DOHH2 (cell line): ENCODE measurements around the gene TAS1R2.

Source experiments
- H3F3A ChIP-seq: fragments of 200-600 bp; sonication (generic), shearing (Covaris generic); 2 replicates; pipeline ENCODE4 v1.6.0; 2016; ENCODE audit warnings: antibody characterized with exemption, mild to moderate bottlenecking; ENCODE audit not compliant: control insufficient read depth, insufficient read depth
- H3K27ac ChIP-seq: fragments of 200-600 bp; sonication (generic); 2 replicates; pipeline ENCODE4 v1.5.1; 2014; ENCODE audit warnings: low read depth, mild to moderate bottlenecking, low read length, moderate library complexity
- H3K27me3 ChIP-seq: fragments of 200-600 bp; sonication (generic); 2 replicates; pipeline ENCODE4 v1.6.1; 2014; ENCODE audit warnings: mild to moderate bottlenecking, low read length, mixed read lengths; ENCODE audit not compliant: control insufficient read depth
- H3K36me3 ChIP-seq: fragments of 200-600 bp; sonication (generic); 2 replicates; pipeline ENCODE4 v1.6.1; 2014; ENCODE audit warnings: mild to moderate bottlenecking, low read length, moderate library complexity, mixed read lengths; ENCODE audit not compliant: control insufficient read depth
- H3K4me1 ChIP-seq: fragments of 200-600 bp; sonication (generic); 2 replicates; pipeline ENCODE4 v1.6.1; 2014; ENCODE audit warnings: mild to moderate bottlenecking, low read length, mixed read lengths; ENCODE audit not compliant: control insufficient read depth
- H3K4me2 ChIP-seq: fragments of 200-600 bp; sonication (generic); 2 replicates; pipeline ENCODE4 v1.6.0; 2014; ENCODE audit warnings: mild to moderate bottlenecking, low read length, moderate library complexity
- H3K4me3 ChIP-seq: fragments of 200-600 bp; sonication (generic); 2 replicates; pipeline ENCODE4 v1.5.1; 2014; ENCODE audit warnings: mild to moderate bottlenecking, low read length, mixed read lengths
- H3K79me2 ChIP-seq: fragments of 200-600 bp; sonication (generic); 2 replicates; pipeline ENCODE4 v1.6.1; 2014; ENCODE audit warnings: mild to moderate bottlenecking, low read length, mixed read lengths; ENCODE audit not compliant: control insufficient read depth
- H3K9me2 ChIP-seq: fragments of 200-600 bp; sonication (generic); replicated peaks from 2 replicates; pipeline ENCODE4 v1.6.1; 2014; ENCODE audit warnings: mild to moderate bottlenecking, low read length, mixed read lengths; ENCODE audit not compliant: control insufficient read depth
- H3K9me3 ChIP-seq: fragments of 200-600 bp; sonication (generic); 2 replicates; pipeline ENCODE4 v1.6.1; 2014; ENCODE audit warnings: antibody characterized with exemption, low read length, mixed read lengths; ENCODE audit not compliant: control insufficient read depth, insufficient read depth
- H4K20me1 ChIP-seq: fragments of 200-600 bp; sonication (generic); 2 replicates; pipeline ENCODE4 v1.6.0; 2014; ENCODE audit warnings: low read depth, mild to moderate bottlenecking, antibody characterized with exemption, low read length, moderate library complexity; ENCODE audit not compliant: control insufficient read depth, insufficient read depth
- CTCF ChIP-seq: fragments of 200-600 bp; sonication (generic); IDR thresholded peaks from one replicate; pipeline ENCODE4 v1.5.1; 2014; ENCODE audit warnings: antibody characterized with exemption, mild to moderate bottlenecking, low read depth, low read length; ENCODE audit not compliant: poor library complexity, severe bottlenecking
- EZH2phosphoT487 ChIP-seq: fragments of 200-600 bp; sonication (generic); IDR thresholded peaks from 2 replicates; pipeline ENCODE4 v1.6.1; 2017; ENCODE audit warnings: borderline replicate concordance, mild to moderate bottlenecking, antibody characterized with exemption, low read length, moderate library complexity, mixed read lengths

Gene TAS1R2

GRCh38 chr1:18868354-18868753 lies 8.9 kb upstream of the TAS1R2 start:
- H3K79me2 ChIP-seq, result no peaks in the 10 kb centered on the region
- no peak overlapping the region for H3K27ac ChIP-seq
- no peaks in the 10 kb centered on the region for H3K27me3 ChIP-seq
- H3K4me2 ChIP-seq, result no peak overlapping the region
- TF ChIP-seq EZH2phosphoT487 (no peak), CTCF (no peak)
- H4K20me1 ChIP-seq, result no peaks in the 10 kb centered on the region
- H3K36me3 ChIP-seq, result no peaks in the 10 kb centered on the region
- H3K9me2 ChIP-seq, result no peaks in the 10 kb centered on the region
- H3F3A ChIP-seq, result no peaks in the 10 kb centered on the region
- no peak overlapping the region for H3K4me3 ChIP-seq
- no peaks in the 10 kb centered on the region for H3K9me3 ChIP-seq
- no peaks in the 10 kb centered on the region; the same call in 1 of the 2 replicates for H3K4me1 ChIP-seq

- H4K20me1 ChIP-seq, result no peaks in the 10 kb centered on the region
- no peaks in the 10 kb centered on the region for H3K79me2 ChIP-seq
- H3K4me3 ChIP-seq, result no peak overlapping the region
- no peak for TF ChIP-seq EZH2phosphoT487
- TF ChIP-seq CTCF, result no peak
- no peaks in the 10 kb centered on the region for H3K9me2 ChIP-seq
- no peaks in the 10 kb centered on the region; the same call in 1 of the 2 replicates for H3K4me1 ChIP-seq
- no peaks in the 10 kb centered on the region for H3F3A ChIP-seq
- H3K36me3 ChIP-seq, result no peaks in the 10 kb centered on the region
- no peaks in the 10 kb centered on the region for H3K9me3 ChIP-seq
- H3K27ac ChIP-seq, result no peak overlapping the region
- no peak overlapping the region for H3K4me2 ChIP-seq
- no peaks in the 10 kb centered on the region for H3K27me3 ChIP-seq
Observed at GRCh38 chr1:18866846-18867245, 7.4 kb upstream of the TAS1R2 start.

- Histone ChIP-seq H3K27me3 (no peaks in the 10 kb centered on the region), H3K36me3 (no peaks in the 10 kb centered on the region), H3K9me3 (no peaks in the 10 kb centered on the region), H3K4me1 (no peaks in the 10 kb centered on the region; the same call in 1 of the 2 replicates), H3K4me3 (no peak overlapping the region), H3K4me2 (no peak overlapping the region), H3K79me2 (no peaks in the 10 kb centered on the region), H3K9me2 (no peaks in the 10 kb centered on the region), H3K27ac (no peak overlapping the region), H3F3A (no peaks in the 10 kb centered on the region), H4K20me1 (no peaks in the 10 kb centered on the region)
- TF ChIP-seq EZH2phosphoT487, result no peak
- no peak for TF ChIP-seq CTCF
Observed at GRCh38 chr1:18866314-18866713, 6.9 kb upstream of the TAS1R2 start.

- H3K79me2 ChIP-seq, result no peaks in the 10 kb centered on the region
- no peaks in the 10 kb centered on the region; the same call in 1 of the 2 replicates for H3K4me1 ChIP-seq
- no peak overlapping the region for H3K4me3 ChIP-seq
- no peak overlapping the region for H3K4me2 ChIP-seq
- no peaks in the 10 kb centered on the region for H3F3A ChIP-seq
- no peak overlapping the region for H3K27ac ChIP-seq
- no peaks in the 10 kb centered on the region for H3K9me3 ChIP-seq
- no peaks in the 10 kb centered on the region for H3K36me3 ChIP-seq
- H3K27me3 ChIP-seq, result no peaks in the 10 kb centered on the region
- H4K20me1 ChIP-seq, result no peaks in the 10 kb centered on the region
- TF ChIP-seq CTCF (no peak), EZH2phosphoT487 (no peak)
- H3K9me2 ChIP-seq, result no peaks in the 10 kb centered on the region
Observed at GRCh38 chr1:18865176-18865575, 5.7 kb upstream of the TAS1R2 start.
